ENCODE data around the gene ABI3BP. TPM values are rescaled to one million over a fixed set of nuclear protein-coding genes. Genes with fewer than 3 reads are reported as not detected.

The ABI3BP gene
- total RNA-seq, 2 donors from 2014 or later, result 12.9 to 32.1 TPM

GRCh38 chr3:100910986-100911385, 82.2 kb downstream of the ABI3BP start:
- intact Hi-C loops (cut with DNase I, micrococcal nuclease), result no loop called here
- ATAC-seq (no peak), DNase-seq (no peak)

- intact Hi-C loops (cut with DNase I, micrococcal nuclease), result no loop called here
- DNase-seq (no peak), ATAC-seq (no peak)
Measured at GRCh38 chr3:100902572-100902971, 90.6 kb downstream of the ABI3BP start.

- intact Hi-C loops (cut with DNase I, micrococcal nuclease), result no loop called here
- ATAC-seq (no peak), DNase-seq (no peak)
Measured at GRCh38 chr3:100900671-100901335, 92.4 kb downstream of the ABI3BP start.

- intact Hi-C loops (cut with DNase I, micrococcal nuclease), result loop anchor here in 1 of 2 donors (10.0 kb wide), 1 partner anchor 295 kb away; no protein-coding TSS in a partner anchor
- DNase-seq, result no peak
- ATAC-seq, result no peak
Measured at GRCh38 chr3:100899440-100900091, 93.7 kb downstream of the ABI3BP start.

- DNase-seq (no peak), ATAC-seq (no peak)
- intact Hi-C loops (cut with DNase I, micrococcal nuclease), result loop anchor here in 1 of 2 donors (10.0 kb wide), 1 partner anchor 296 kb away; no protein-coding TSS in a partner anchor
Measured at GRCh38 chr3:100898681-100899080, 94.5 kb downstream of the ABI3BP start.

GRCh38 chr3:100896994-100897393, 96.2 kb downstream of the ABI3BP start:
- intact Hi-C loops (cut with DNase I, micrococcal nuclease), result loop anchor here in 1 of 2 donors (10.0 kb wide), 1 partner anchor 298 kb away; no protein-coding TSS in a partner anchor
- DNase-seq (no peak), ATAC-seq (no peak)

- DNase-seq (peak in 1 of 2 donors; percentile 16), ATAC-seq (no peak)
- intact Hi-C loops (cut with DNase I, micrococcal nuclease), result loop anchor here in 1 of 2 donors (10.0 kb wide), 1 partner anchor 301 kb away; no protein-coding TSS in a partner anchor
Measured at GRCh38 chr3:100893590-100893989, 99.6 kb downstream of the ABI3BP start.

- intact Hi-C loops (cut with DNase I, micrococcal nuclease), result loop anchor here in 1 of 2 donors (10.0 kb wide), 1 partner anchor 302 kb away; no protein-coding TSS in a partner anchor
- peak in 1 of 2 donors; percentile 29 for DNase-seq
- no peak for ATAC-seq
Measured at GRCh38 chr3:100893108-100893507, 100.1 kb downstream of the ABI3BP start.

GRCh38 chr3:100891827-100892226, 101.4 kb downstream of the ABI3BP start:
- intact Hi-C loops (cut with DNase I, micrococcal nuclease), result loop anchor here in 1 of 2 donors (10.0 kb wide), 1 partner anchor 303 kb away; no protein-coding TSS in a partner anchor
- ATAC-seq (no peak), DNase-seq (no peak)

- intact Hi-C loops (cut with DNase I, micrococcal nuclease), result loop anchor here in 1 of 2 donors (10.0 kb wide), 1 partner anchor 304 kb away; no protein-coding TSS in a partner anchor
- ATAC-seq, result no peak
- DNase-seq, result no peak
Measured at GRCh38 chr3:100891033-100891432, 102.2 kb downstream of the ABI3BP start.

GRCh38 chr3:100888881-100889280, 104.3 kb downstream of the ABI3BP start:
- intact Hi-C loops (cut with DNase I, micrococcal nuclease), result no loop called here
- DNase-seq (no peak), ATAC-seq (no peak)

- ATAC-seq (no peak), DNase-seq (no peak)
- intact Hi-C loops (cut with DNase I, micrococcal nuclease), result no loop called here
Measured at GRCh38 chr3:100882571-100882984, 110.6 kb downstream of the ABI3BP start.

GRCh38 chr3:100880845-100881244, 112.4 kb downstream of the ABI3BP start:
- intact Hi-C loops (cut with DNase I, micrococcal nuclease), result no loop called here
- ATAC-seq (no peak), DNase-seq (no peak)

GRCh38 chr3:100880072-100880471, 113.1 kb downstream of the ABI3BP start:
- ATAC-seq (no peak), DNase-seq (no peak)
- intact Hi-C loops (cut with DNase I, micrococcal nuclease), result no loop called here

GRCh38 chr3:100879195-100879810, 113.9 kb downstream of the ABI3BP start:
- ATAC-seq (no peak), DNase-seq (no peak)
- intact Hi-C loops (cut with DNase I, micrococcal nuclease), result no loop called here

GRCh38 chr3:100877286-100877685, 115.9 kb downstream of the ABI3BP start:
- intact Hi-C loops (cut with DNase I, micrococcal nuclease), result no loop called here
- ATAC-seq, result no peak
- DNase-seq, result no peak

GRCh38 chr3:100875239-100875638, 118.0 kb downstream of the ABI3BP start:
- ATAC-seq (peak; percentile 83), DNase-seq (peak; percentile 43 to 64)
- intact Hi-C loops (cut with DNase I, micrococcal nuclease), result no loop called here

GRCh38 chr3:100873611-100874010, 119.6 kb downstream of the ABI3BP start:
- intact Hi-C loops (cut with DNase I, micrococcal nuclease), result no loop called here
- no peak for DNase-seq
- no peak for ATAC-seq

GRCh38 chr3:100871306-100871705, 121.9 kb downstream of the ABI3BP start:
- ATAC-seq, result no peak
- DNase-seq, result no peak
- intact Hi-C loops (cut with DNase I, micrococcal nuclease), result no loop called here

GRCh38 chr3:100869787-100870186, 123.4 kb downstream of the ABI3BP start:
- ATAC-seq (no peak), DNase-seq (no peak)
- intact Hi-C loops (cut with DNase I, micrococcal nuclease), result no loop called here
